ENCODE data around the gene PHACTR3. TPM values are rescaled to one million over a fixed set of nuclear protein-coding genes. Genes with fewer than 3 reads are reported as not detected.

Gene PHACTR3
- total RNA-seq, 2 experiments from 2014 or later: not detected

- Mint-ChIP-seq H3K4me3 (no peak overlapping the region), H3K27me3 (peaks cover 2% of the 10 kb centered on the region), H3K36me3 (ENCODE audit: low read depth) (no peaks in the 10 kb centered on the region), H3K27ac (no peak overlapping the region), H3K9me3 (ENCODE audit: low read depth) (no peaks in the 10 kb centered on the region), H3K4me1 (no peaks in the 10 kb centered on the region)
- intact Hi-C loops (cut with DNase I, micrococcal nuclease): no loop called here
- POLR2A ChIA-PET: no interaction called here
- DNase-seq (no peak), ATAC-seq (no peak)
- CTCF ChIA-PET: no interaction called here
Observed at GRCh38 chr20:59670786-59671492, 66.6 kb downstream of the PHACTR3 start.

DNA sequence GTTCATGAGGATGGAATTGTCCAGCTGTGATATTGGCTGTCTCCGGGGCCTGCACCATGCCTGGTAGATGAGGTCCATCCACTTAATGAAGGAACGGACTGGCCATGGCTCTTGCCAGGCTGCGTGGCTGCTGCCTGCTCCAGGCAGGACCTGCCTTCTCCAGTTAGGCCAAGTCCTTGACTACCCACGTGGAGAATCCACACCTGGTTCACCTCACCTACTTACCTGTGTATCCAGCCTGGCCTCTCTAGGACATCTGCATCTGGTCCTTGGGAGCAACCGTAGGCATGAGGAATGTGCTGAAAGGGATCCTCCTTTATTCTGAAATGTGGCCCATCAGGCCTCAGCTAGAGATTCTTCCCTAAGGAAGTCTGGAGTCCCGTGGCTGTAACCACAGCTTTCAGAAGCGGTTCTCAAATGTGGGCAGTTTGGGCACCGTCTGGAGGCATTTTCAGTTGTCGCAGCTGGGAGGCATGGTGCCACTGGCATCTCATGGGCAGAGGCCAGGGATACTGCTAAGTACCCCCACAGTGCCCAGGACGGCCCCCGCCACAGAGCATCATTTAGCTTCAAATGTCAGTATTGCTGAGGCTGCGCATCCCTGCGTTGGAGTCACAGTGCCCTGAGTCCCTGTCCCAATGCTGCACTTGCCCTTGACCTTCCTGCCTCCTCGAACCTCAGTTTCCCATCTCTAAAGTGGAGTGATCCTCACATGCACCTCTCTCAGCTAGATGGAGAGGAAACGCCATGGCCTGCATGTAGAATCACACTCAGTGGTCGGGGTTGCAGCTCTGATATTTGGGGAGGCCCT is 67.5 kb downstream of the PHACTR3 start:
- intact Hi-C loops (cut with DNase I, micrococcal nuclease): no loop called here
- Mint-ChIP-seq H3K4me3 (no peak overlapping the region), H3K27me3 (peaks cover 2% of the 10 kb centered on the region), H3K27ac (no peak overlapping the region), H3K9me3 (ENCODE audit: low read depth) (no peaks in the 10 kb centered on the region), H3K36me3 (ENCODE audit: low read depth) (no peaks in the 10 kb centered on the region), H3K4me1 (no peaks in the 10 kb centered on the region)
- ATAC-seq (no peak), DNase-seq (no peak)
- POLR2A ChIA-PET: no interaction called here
- CTCF ChIA-PET: no interaction called here

GRCh38 chr20:59672576-59672975 is 68.2 kb downstream of the PHACTR3 start:
- POLR2A ChIA-PET: no interaction called here
- H3K36me3 Mint-ChIP-seq (ENCODE audit: low read depth): no peaks in the 10 kb centered on the region

GRCh38 chr20:59673288-59673997 is 69.1 kb downstream of the PHACTR3 start:
- intact Hi-C loops (cut with DNase I, micrococcal nuclease): no loop called here

More at GRCh38 chr20:59672576-59672975, 68.2 kb downstream of the PHACTR3 start:
- Mint-ChIP-seq H3K27ac (no peak overlapping the region), H3K4me3 (no peak overlapping the region), H3K27me3 (peaks cover 3% of the 10 kb centered on the region), H3K9me3 (ENCODE audit: low read depth) (no peaks in the 10 kb centered on the region), H3K4me1 (no peaks in the 10 kb centered on the region)
- DNase-seq (no peak), ATAC-seq (no peak)
- intact Hi-C loops (cut with DNase I, micrococcal nuclease): no loop called here
- CTCF ChIA-PET: no interaction called here

GRCh38 chr20:59673998-59674445 is 69.7 kb downstream of the PHACTR3 start:
- H3K27ac Mint-ChIP-seq: no peak overlapping the region
- H3K9me3 Mint-ChIP-seq (ENCODE audit: low read depth): no peaks in the 10 kb centered on the region
- H3K4me3 Mint-ChIP-seq: no peak overlapping the region
- peaks cover 10% of the 10 kb centered on the region for H3K27me3 Mint-ChIP-seq
- intact Hi-C loops (cut with DNase I, micrococcal nuclease): no loop called here
- no peaks in the 10 kb centered on the region for H3K4me1 Mint-ChIP-seq
- POLR2A ChIA-PET: no interaction called here
- H3K36me3 Mint-ChIP-seq (ENCODE audit: low read depth): no peaks in the 10 kb centered on the region
- CTCF ChIA-PET: no interaction called here
- DNase-seq (no peak), ATAC-seq (no peak)

More at GRCh38 chr20:59673288-59673997, 69.1 kb downstream of the PHACTR3 start:
- POLR2A ChIA-PET: no interaction called here
- H3K4me3 Mint-ChIP-seq: no peak overlapping the region
- CTCF ChIA-PET: no interaction called here
- no peaks in the 10 kb centered on the region for H3K36me3 Mint-ChIP-seq (ENCODE audit: low read depth)
- H3K9me3 Mint-ChIP-seq (ENCODE audit: low read depth): no peaks in the 10 kb centered on the region
- DNase-seq: no peak
- ATAC-seq: no peak
- H3K4me1 Mint-ChIP-seq: no peaks in the 10 kb centered on the region
- H3K27ac Mint-ChIP-seq: no peak overlapping the region
- peaks cover 8% of the 10 kb centered on the region for H3K27me3 Mint-ChIP-seq

- intact Hi-C loops (cut with DNase I, micrococcal nuclease): no loop called here
- Mint-ChIP-seq H3K9me3 (ENCODE audit: low read depth) (no peaks in the 10 kb centered on the region), H3K4me1 (no peaks in the 10 kb centered on the region), H3K36me3 (ENCODE audit: low read depth) (no peaks in the 10 kb centered on the region), H3K4me3 (no peak overlapping the region), H3K27me3 (peaks cover 10% of the 10 kb centered on the region), H3K27ac (no peak overlapping the region)
- DNase-seq (no peak), ATAC-seq (no peak)
- ChIA-PET CTCF (no interaction called here), POLR2A (no interaction called here)
Observed at GRCh38 chr20:59676126-59676850, 71.9 kb downstream of the PHACTR3 start.

- Mint-ChIP-seq H3K9me3 (ENCODE audit: low read depth) (no peaks in the 10 kb centered on the region), H3K36me3 (ENCODE audit: low read depth) (no peaks in the 10 kb centered on the region), H3K27ac (no peak overlapping the region), H3K4me1 (no peaks in the 10 kb centered on the region), H3K27me3 (peaks cover 10% of the 10 kb centered on the region), H3K4me3 (no peak overlapping the region)
- intact Hi-C loops (cut with DNase I, micrococcal nuclease): no loop called here
- DNase-seq (no peak), ATAC-seq (no peak)
- CTCF ChIA-PET: no interaction called here
- POLR2A ChIA-PET: no interaction called here
Observed at GRCh38 chr20:59676851-59677182, 72.5 kb downstream of the PHACTR3 start.

DNA sequence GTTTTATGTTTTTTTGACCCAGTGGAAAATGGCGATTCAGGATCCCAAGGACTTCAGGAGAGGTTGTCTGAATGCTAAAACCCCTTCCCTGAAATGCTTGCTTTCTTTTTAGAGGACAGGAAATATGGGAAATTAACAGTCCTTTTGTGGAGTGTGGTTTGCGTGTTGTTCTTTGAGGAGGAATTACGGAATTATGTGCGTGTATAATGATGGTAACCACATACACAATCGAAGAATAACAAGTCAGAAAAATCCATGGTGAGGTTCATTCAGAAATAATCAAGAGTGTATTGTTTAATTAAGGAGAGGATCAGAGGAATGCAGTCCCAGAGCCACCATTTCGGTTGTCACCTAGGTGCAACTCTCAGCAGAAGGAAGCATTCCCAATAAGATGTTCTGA is 73.2 kb downstream of the PHACTR3 start:
- H3K27me3 Mint-ChIP-seq: peaks cover 10% of the 10 kb centered on the region
- POLR2A ChIA-PET: no interaction called here

GRCh38 chr20:59678288-59678687 is 73.9 kb downstream of the PHACTR3 start:
- DNase-seq (no peak), ATAC-seq (no peak)
- no peak overlapping the region for H3K4me3 Mint-ChIP-seq
- H3K4me1 Mint-ChIP-seq: no peaks in the 10 kb centered on the region
- ChIA-PET POLR2A (no interaction called here), CTCF (no interaction called here)
- peaks cover 10% of the 10 kb centered on the region for H3K27me3 Mint-ChIP-seq
- no peaks in the 10 kb centered on the region for H3K9me3 Mint-ChIP-seq (ENCODE audit: low read depth)
- no peak overlapping the region for H3K27ac Mint-ChIP-seq
- intact Hi-C loops (cut with DNase I, micrococcal nuclease): no loop called here
- no peaks in the 10 kb centered on the region for H3K36me3 Mint-ChIP-seq (ENCODE audit: low read depth)

More for the DNA sequence above, 73.2 kb downstream of the PHACTR3 start:
- ATAC-seq (no peak), DNase-seq (no peak)
- H3K9me3 Mint-ChIP-seq (ENCODE audit: low read depth): no peaks in the 10 kb centered on the region
- no peak overlapping the region for H3K27ac Mint-ChIP-seq
- H3K36me3 Mint-ChIP-seq (ENCODE audit: low read depth): no peaks in the 10 kb centered on the region
- intact Hi-C loops (cut with DNase I, micrococcal nuclease): no loop called here
- H3K4me1 Mint-ChIP-seq: no peaks in the 10 kb centered on the region
- H3K4me3 Mint-ChIP-seq: no peak overlapping the region
- CTCF ChIA-PET: no interaction called here

- DNase-seq (no peak), ATAC-seq (no peak)
- no peaks in the 10 kb centered on the region for H3K36me3 Mint-ChIP-seq (ENCODE audit: low read depth)
- no peaks in the 10 kb centered on the region for H3K9me3 Mint-ChIP-seq (ENCODE audit: low read depth)
- H3K27ac Mint-ChIP-seq: no peak overlapping the region
- ChIA-PET POLR2A (no interaction called here), CTCF (no interaction called here)
- no peaks in the 10 kb centered on the region for H3K4me1 Mint-ChIP-seq
- intact Hi-C loops (cut with DNase I, micrococcal nuclease): no loop called here
- no peak overlapping the region for H3K4me3 Mint-ChIP-seq
- H3K27me3 Mint-ChIP-seq: peaks cover 10% of the 10 kb centered on the region
Observed at GRCh38 chr20:59678951-59679350, 74.6 kb downstream of the PHACTR3 start.

DNA sequence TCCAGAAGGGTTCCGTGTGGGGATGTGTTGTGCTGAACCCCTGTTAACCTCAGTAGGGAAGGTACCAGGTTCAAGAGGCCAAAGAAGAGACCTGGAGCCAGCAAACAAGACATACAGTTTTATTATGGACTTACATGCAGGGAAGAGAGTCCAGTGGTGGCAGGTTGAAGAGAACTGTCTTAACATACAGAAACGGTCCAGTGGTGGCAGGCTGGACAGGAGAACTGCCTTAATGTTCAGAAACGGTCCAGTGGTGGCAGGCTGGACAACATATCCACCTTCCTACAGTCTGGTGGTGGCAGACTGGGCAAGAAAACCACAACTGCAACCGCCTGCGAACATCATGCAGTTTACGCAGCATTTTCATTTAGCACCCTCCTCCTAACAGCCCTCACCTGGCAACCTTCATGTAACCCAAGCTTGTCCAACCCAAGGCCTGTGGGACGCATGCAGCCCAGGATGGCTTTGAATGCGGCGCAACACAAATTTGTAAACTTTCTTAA is 75.9 kb downstream of the PHACTR3 start:
- intact Hi-C loops (cut with DNase I, micrococcal nuclease): no loop called here
- Mint-ChIP-seq H3K27ac (no peak overlapping the region), H3K27me3 (peaks cover 10% of the 10 kb centered on the region), H3K9me3 (ENCODE audit: low read depth) (no peaks in the 10 kb centered on the region), H3K4me1 (no peaks in the 10 kb centered on the region), H3K4me3 (no peak overlapping the region), H3K36me3 (ENCODE audit: low read depth) (no peaks in the 10 kb centered on the region)
- ChIA-PET POLR2A (no interaction called here), CTCF (no interaction called here)
- ATAC-seq (no peak), DNase-seq (no peak)
